Keratinocyte (primary cell): Measurements from ENCODE around the gene ANKRD53. TPM values are rescaled to one million over a fixed set of nuclear protein-coding genes. Genes with fewer than 3 reads are reported as not detected.

Experiments used
- DNase-seq: peaks from one replicate; pipeline ENCODE4 v3.0.0-alpha.2; 2011; ENCODE audit warnings: low read depth, missing footprints, low spot score
- FAIRE-seq: peaks from 2 replicates; lab custom pipeline; 2011; peaks lifted over from hg19 to GRCh38; lab: Jason Lieb, UNC
- H2AFZ ChIP-seq: 2 replicates; pipeline ENCODE4 v1.6.0; 2012; ENCODE audit warnings: low read length, control low read depth, inconsistent platforms; ENCODE audit not compliant: control insufficient read depth
- H3K27ac ChIP-seq: 2 replicates; pipeline ENCODE4 v1.5.1; 2011; ENCODE audit warnings: low read length; ENCODE audit not compliant: control insufficient read depth, insufficient read depth
- H3K27me3 ChIP-seq: 3 replicates; pipeline ENCODE4 v1.6.0; 2011; ENCODE audit warnings: low read length; ENCODE audit not compliant: control insufficient read depth, insufficient read depth; ENCODE audit errors: extremely low read depth
- H3K36me3 ChIP-seq, 2 experiments: 2 replicates in 1 of 2; 3 replicates in 1 of 2; pipeline ENCODE4 v1.5.1; 2011; ENCODE audit warnings: low read length in 2 of 2, mild to moderate bottlenecking in 1 of 2; ENCODE audit not compliant: control insufficient read depth in 2 of 2, insufficient read depth in 2 of 2; ENCODE audit errors: extremely low read depth in 1 of 2
- H3K4me1 ChIP-seq: 3 replicates; pipeline ENCODE4 v1.5.1; 2011; ENCODE audit warnings: low read length; ENCODE audit not compliant: control insufficient read depth, insufficient read depth; ENCODE audit errors: extremely low read depth
- H3K4me2 ChIP-seq: 3 replicates; pipeline ENCODE4 v1.6.0; 2011; ENCODE audit warnings: low read depth, low read length; ENCODE audit not compliant: control insufficient read depth, insufficient read depth; ENCODE audit errors: extremely low read depth
- H3K4me3 ChIP-seq, 3 experiments: fragments of 200-600 bp in 1 of 3; sonication (generic) in 1 of 3; 2 replicates in 2 of 3; 3 replicates in 1 of 3; pipeline ENCODE4 v1.5.1; 2011 to 2016; ENCODE audit warnings: low read length in 3 of 3, mild to moderate bottlenecking in 3 of 3, control low read depth in 2 of 3, inconsistent platforms in 1 of 3, low read depth in 1 of 3, mixed read lengths in 1 of 3, mixed run types in 1 of 3, moderate library complexity in 1 of 3; ENCODE audit not compliant: control insufficient read depth in 2 of 3, insufficient read depth in 2 of 3; ENCODE audit errors: extremely low read depth in 1 of 3
- H3K79me2 ChIP-seq: 2 replicates; pipeline ENCODE4 v1.6.0; 2012; ENCODE audit warnings: low read length; ENCODE audit not compliant: control insufficient read depth, insufficient read depth
- H3K9ac ChIP-seq: 3 replicates; pipeline ENCODE4 v1.6.0; 2011; ENCODE audit warnings: low read length; ENCODE audit not compliant: control insufficient read depth, insufficient read depth; ENCODE audit errors: extremely low read depth
- H3K9me1 ChIP-seq: 3 replicates; pipeline ENCODE4 v1.6.0; 2011; ENCODE audit warnings: low read length; ENCODE audit not compliant: control insufficient read depth, insufficient read depth; ENCODE audit errors: extremely low read depth
- H3K9me3 ChIP-seq: 2 replicates; pipeline ENCODE4 v1.5.1; 2012; ENCODE audit warnings: low read depth, low read length; ENCODE audit not compliant: control insufficient read depth
- H4K20me1 ChIP-seq: 3 replicates; pipeline ENCODE4 v1.6.0; 2011; ENCODE audit warnings: low read length; ENCODE audit not compliant: control insufficient read depth, insufficient read depth; ENCODE audit errors: extremely low read depth
- EZH2 ChIP-seq: IDR thresholded peaks from one replicate; pipeline ENCODE4 v1.6.1; 2012; ENCODE audit warnings: inconsistent platforms, mild to moderate bottlenecking, low read length, moderate library complexity
- dilution Hi-C: fragments of 300-500 bp; cut with MboI; formaldehyde crosslinking; loops from one replicate; pipeline ENCODE4 v1.7.0; 2020; ENCODE audit warnings: low sequenced_read_pairs; ENCODE audit not compliant: extremely low pct_ligation_motif_present
- polyA plus RNA-seq, 5 experiments: library from polyadenylated mRNA; depleted of rRNA in 3 of 5; stranded (reverse) in 3 of 5; stranded (forward) in 1 of 5; unstranded in 1 of 5; fragments of >200 nt; gene quantifications; 1 replicate in 1 of 5; 2 replicates in 3 of 5; 3 replicates in 1 of 5; pipeline versions ENCODE4 v1.2.1 to v1.2.3, GENCODE V29; 2011 to 2012; ENCODE audit warnings: missing spikeins in 2 of 5, low read depth in 1 of 5, low replicate concordance in 1 of 5
- TF ChIP-seq, protein P1 (sequence below), 3 experiments: IDR thresholded peaks in 1 of 3; conservative IDR thresholded peaks in 1 of 3; optimal IDR thresholded peaks in 1 of 3; 2 replicates in 2 of 3; 3 replicates in 1 of 3; pipeline versions ENCODE3 to v1.5.1; 2011; ENCODE audit warnings: low read length in 3 of 3, mild to moderate bottlenecking in 3 of 3, moderate library complexity in 2 of 3, control low read depth in 1 of 3, inconsistent platforms in 1 of 3; ENCODE audit not compliant: insufficient read depth in 2 of 3; ENCODE audit errors: extremely low read depth in 1 of 3

ANKRD53 gene
- polyA plus RNA-seq, 1 donor (not counting 4 experiments of a cell fraction or from before 2014, with no cell fraction given), result not detected

DNA sequence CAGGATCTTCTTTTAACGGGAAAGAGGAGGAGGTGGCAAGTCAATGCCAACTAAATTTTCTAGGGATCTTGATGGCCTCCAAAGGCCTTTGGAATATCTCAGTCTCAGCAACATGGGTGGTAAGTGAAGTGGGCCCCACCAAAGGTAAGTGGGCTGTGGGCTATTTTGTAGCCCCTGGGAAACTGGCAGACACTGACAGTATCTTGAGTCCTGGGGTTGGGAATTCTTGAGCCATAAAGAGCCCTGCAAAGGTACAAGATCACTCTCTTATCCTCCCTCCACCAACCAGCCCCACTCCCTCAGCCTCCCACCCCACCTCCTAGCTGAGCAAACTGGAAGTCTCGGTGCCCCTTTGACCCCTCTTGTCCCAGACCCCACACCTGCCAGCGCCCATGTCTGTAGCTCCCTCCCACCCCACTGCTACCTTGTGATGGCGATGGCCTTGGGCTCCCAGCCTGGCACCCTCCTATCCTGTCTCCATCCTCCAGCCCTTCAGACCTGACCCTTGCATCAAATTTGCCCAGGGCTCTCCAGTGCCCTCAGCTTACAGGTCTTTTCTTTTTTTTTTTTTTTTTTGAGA is 34.2 kb upstream of the ANKRD53 start:
- no peaks in the 10 kb centered on the region for H3K9me3 ChIP-seq
- no peak for DNase-seq
- H3K4me3 ChIP-seq, result no peak overlapping the region
- H3K9me1 ChIP-seq, result no peaks in the 10 kb centered on the region
- H3K27me3 ChIP-seq, result peaks cover 17% of the 10 kb centered on the region
- no peak for TF ChIP-seq EZH2
- TF ChIP-seq, protein P1, sequence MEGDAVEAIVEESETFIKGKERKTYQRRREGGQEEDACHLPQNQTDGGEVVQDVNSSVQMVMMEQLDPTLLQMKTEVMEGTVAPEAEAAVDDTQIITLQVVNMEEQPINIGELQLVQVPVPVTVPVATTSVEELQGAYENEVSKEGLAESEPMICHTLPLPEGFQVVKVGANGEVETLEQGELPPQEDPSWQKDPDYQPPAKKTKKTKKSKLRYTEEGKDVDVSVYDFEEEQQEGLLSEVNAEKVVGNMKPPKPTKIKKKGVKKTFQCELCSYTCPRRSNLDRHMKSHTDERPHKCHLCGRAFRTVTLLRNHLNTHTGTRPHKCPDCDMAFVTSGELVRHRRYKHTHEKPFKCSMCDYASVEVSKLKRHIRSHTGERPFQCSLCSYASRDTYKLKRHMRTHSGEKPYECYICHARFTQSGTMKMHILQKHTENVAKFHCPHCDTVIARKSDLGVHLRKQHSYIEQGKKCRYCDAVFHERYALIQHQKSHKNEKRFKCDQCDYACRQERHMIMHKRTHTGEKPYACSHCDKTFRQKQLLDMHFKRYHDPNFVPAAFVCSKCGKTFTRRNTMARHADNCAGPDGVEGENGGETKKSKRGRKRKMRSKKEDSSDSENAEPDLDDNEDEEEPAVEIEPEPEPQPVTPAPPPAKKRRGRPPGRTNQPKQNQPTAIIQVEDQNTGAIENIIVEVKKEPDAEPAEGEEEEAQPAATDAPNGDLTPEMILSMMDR (optimal IDR thresholded peaks at IDR 0.05 in 1 of 3, IDR thresholded peaks at IDR 0.05 in 1 of 3, conservative IDR thresholded peaks at IDR 0.05 in 1 of 3; ENCODE audit: extremely low read depth in 1 of 3, insufficient read depth in 2 of 3, low read length in 3 of 3), result no peak
- H2AFZ ChIP-seq, result no peak overlapping the region
- H3K4me2 ChIP-seq, result no peak overlapping the region
- H3K4me1 ChIP-seq, result peaks cover 15% of the 10 kb centered on the region
- FAIRE-seq, result no peak
- H3K27ac ChIP-seq, result no peak overlapping the region
- H3K9ac ChIP-seq, result no peak overlapping the region
- H4K20me1 ChIP-seq, result no peaks in the 10 kb centered on the region
- dilution Hi-C loops, result no loop called here
- no peaks in the 10 kb centered on the region for H3K36me3 ChIP-seq
- no peaks in the 10 kb centered on the region for H3K79me2 ChIP-seq

DNA sequence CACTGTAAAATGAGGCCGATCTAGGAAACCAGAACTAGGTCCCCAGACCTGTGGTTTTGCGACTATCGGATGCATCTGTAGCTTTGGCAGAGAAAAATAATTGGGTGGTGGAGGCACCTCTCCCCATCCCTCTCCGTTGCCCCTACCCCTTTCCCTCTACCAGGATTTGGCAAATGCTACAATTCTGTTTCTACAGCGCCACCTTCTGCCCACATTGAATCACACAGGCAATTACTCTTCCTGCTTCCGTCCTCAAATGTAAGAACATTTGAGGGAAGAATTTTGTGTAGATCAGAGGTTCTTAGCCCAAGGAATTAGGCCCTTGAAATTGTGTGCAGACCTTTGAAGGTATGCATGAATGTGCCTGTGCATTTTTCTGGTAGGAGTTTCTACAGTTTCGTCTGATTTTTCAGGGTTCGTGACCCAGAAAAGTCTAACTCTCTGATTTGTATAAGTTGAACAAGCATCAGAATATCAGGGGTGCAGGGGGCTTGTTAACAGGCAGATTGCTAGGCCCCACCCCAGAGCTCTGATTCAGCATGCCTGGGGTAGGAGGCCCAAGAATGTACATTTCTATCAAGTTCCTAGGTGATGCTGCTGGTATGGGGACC is 31.5 kb upstream of the ANKRD53 start:
- DNase-seq (no peak), FAIRE-seq (peak; percentile 71)
- TF ChIP-seq EZH2, result no peak
- TF ChIP-seq, protein P1 (optimal IDR thresholded peaks at IDR 0.05 in 1 of 3, IDR thresholded peaks at IDR 0.05 in 1 of 3, conservative IDR thresholded peaks at IDR 0.05 in 1 of 3; ENCODE audit: extremely low read depth in 1 of 3, insufficient read depth in 2 of 3, low read length in 3 of 3), result peak; percentile 75 to 86 (median 80)
- Histone ChIP-seq H3K4me1 (peaks cover 15% of the 10 kb centered on the region), H3K36me3 (no peaks in the 10 kb centered on the region), H3K79me2 (no peaks in the 10 kb centered on the region), H4K20me1 (no peaks in the 10 kb centered on the region), H2AFZ (no peak overlapping the region), H3K9ac (no peak overlapping the region), H3K4me2 (no peak overlapping the region), H3K27ac (no peak overlapping the region), H3K9me3 (no peaks in the 10 kb centered on the region), H3K4me3 (no peak overlapping the region), H3K27me3 (peaks cover 8% of the 10 kb centered on the region), H3K9me1 (no peaks in the 10 kb centered on the region)
- dilution Hi-C loops, result no loop called here
